GM20431 (cell line): ENCODE results near the gene BCCIP.

Experiments
- in situ Hi-C: fragments of 300-500 bp; cut with MseI, MboI; formaldehyde crosslinking; loops from one replicate; pipeline ENCODE4 v1.15.0; 2020; ENCODE audit warnings: low sequenced_read_pairs; ENCODE audit not compliant: unreplicated experiment

BCCIP gene

GRCh38 chr10:125840955-125841354 is 17.6 kb downstream of the BCCIP start:
- in situ Hi-C loops, result no loop called here

GRCh38 chr10:125843603-125844329 is 20.4 kb downstream of the BCCIP start:
- in situ Hi-C loops, result no loop called here

- in situ Hi-C loops, result no loop called here
Observed at GRCh38 chr10:125844751-125845221, 21.4 kb downstream of the BCCIP start.

GRCh38 chr10:125845617-125846016 is 22.3 kb downstream of the BCCIP start:
- in situ Hi-C loops, result no loop called here

- in situ Hi-C loops, result no loop called here
Observed at GRCh38 chr10:125846894-125847293, 23.5 kb downstream of the BCCIP start.

GRCh38 chr10:125848371-125848770 is 25.0 kb downstream of the BCCIP start:
- in situ Hi-C loops, result no loop called here

- in situ Hi-C loops, result no loop called here
Observed at GRCh38 chr10:125848857-125849256, 25.5 kb downstream of the BCCIP start.

- in situ Hi-C loops, result no loop called here
Observed at GRCh38 chr10:125849448-125849847, 26.1 kb downstream of the BCCIP start.

GRCh38 chr10:125850766-125851731 is 27.7 kb downstream of the BCCIP start:
- in situ Hi-C loops, result no loop called here

GRCh38 chr10:125852487-125852886 is 29.1 kb downstream of the BCCIP start:
- in situ Hi-C loops, result no loop called here

- in situ Hi-C loops, result no loop called here
Observed at GRCh38 chr10:125857185-125857760, 33.9 kb downstream of the BCCIP start.

- in situ Hi-C loops, result no loop called here
Observed at GRCh38 chr10:125859128-125859817, 35.9 kb downstream of the BCCIP start.

- in situ Hi-C loops, result no loop called here
Observed at GRCh38 chr10:125865120-125865519, 41.8 kb downstream of the BCCIP start.

- in situ Hi-C loops, result no loop called here
Observed at GRCh38 chr10:125866421-125867029, 43.2 kb downstream of the BCCIP start.

- in situ Hi-C loops, result no loop called here
Observed at GRCh38 chr10:125868372-125868975, 45.1 kb downstream of the BCCIP start.

GRCh38 chr10:125871338-125871737 is 48.0 kb downstream of the BCCIP start:
- in situ Hi-C loops, result no loop called here

GRCh38 chr10:125878957-125879835 is 55.9 kb downstream of the BCCIP start:
- in situ Hi-C loops, result no loop called here

- in situ Hi-C loops, result no loop called here
Observed at GRCh38 chr10:125880719-125881118, 57.4 kb downstream of the BCCIP start.
